Omental fat pad (tissue), 4 donors: ENCODE measurements around the gene EDNRB. TPM values are rescaled to one million over a fixed set of nuclear protein-coding genes. Genes with fewer than 3 reads are reported as not detected.

ENCODE experiments used
- ATAC-seq: fragments of 150-250 bp; one replicate; pipeline ENCODE4 v1.9.1; 2016; ENCODE audit warnings: mild to moderate bottlenecking, moderate library complexity; ENCODE audit not compliant: low FRiP score
- DNase-seq: peaks from one replicate; pipeline ENCODE4 v3.0.0-alpha.2; 2019; ENCODE audit warnings: low spot score
- total RNA-seq, 4 donors: library from RNA; depleted of rRNA; stranded (reverse); fragments of >200 nt; gene quantifications; one replicate each; pipeline ENCODE4 v1.1.0, GENCODE V29; 2016
- TF ChIP-seq, protein P1 (sequence below), 3 donors: fragments of 450-650 bp; IDR thresholded peaks; one replicate each; pipeline ENCODE4 v1.5.1; 2016 to 2017; ENCODE audit warnings: antibody characterized with exemption in 3 of 3, mild to moderate bottlenecking in 3 of 3, moderate library complexity in 2 of 3

Gene EDNRB
- total RNA-seq, 4 donors from 2014 or later = 90.2 to 235 (median 184) TPM

DNA sequence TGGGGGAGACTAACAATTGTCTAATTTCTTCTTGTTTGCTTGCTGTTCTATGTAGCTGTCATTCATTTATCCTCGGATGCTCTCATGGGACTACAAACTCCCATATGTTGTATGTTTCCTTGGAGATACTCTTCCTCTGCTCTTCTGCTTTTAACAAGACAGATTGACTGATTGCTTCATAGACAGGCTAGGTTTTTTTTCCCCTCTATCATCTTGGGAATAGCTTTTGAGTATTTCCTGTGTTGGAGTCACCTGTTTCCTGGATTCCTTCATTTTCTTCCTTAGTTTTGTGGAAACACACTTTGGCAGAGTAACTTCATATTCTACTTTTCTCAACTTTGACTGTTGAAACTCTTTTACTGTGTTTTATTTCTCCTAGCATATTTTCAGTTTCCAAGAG is 27.6 kb downstream of the EDNRB start:
- DNase-seq (no peak), ATAC-seq (no peak)
- TF ChIP-seq, protein P1, sequence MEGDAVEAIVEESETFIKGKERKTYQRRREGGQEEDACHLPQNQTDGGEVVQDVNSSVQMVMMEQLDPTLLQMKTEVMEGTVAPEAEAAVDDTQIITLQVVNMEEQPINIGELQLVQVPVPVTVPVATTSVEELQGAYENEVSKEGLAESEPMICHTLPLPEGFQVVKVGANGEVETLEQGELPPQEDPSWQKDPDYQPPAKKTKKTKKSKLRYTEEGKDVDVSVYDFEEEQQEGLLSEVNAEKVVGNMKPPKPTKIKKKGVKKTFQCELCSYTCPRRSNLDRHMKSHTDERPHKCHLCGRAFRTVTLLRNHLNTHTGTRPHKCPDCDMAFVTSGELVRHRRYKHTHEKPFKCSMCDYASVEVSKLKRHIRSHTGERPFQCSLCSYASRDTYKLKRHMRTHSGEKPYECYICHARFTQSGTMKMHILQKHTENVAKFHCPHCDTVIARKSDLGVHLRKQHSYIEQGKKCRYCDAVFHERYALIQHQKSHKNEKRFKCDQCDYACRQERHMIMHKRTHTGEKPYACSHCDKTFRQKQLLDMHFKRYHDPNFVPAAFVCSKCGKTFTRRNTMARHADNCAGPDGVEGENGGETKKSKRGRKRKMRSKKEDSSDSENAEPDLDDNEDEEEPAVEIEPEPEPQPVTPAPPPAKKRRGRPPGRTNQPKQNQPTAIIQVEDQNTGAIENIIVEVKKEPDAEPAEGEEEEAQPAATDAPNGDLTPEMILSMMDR (IDR thresholded peaks at IDR 0.05) = no peak

DNA sequence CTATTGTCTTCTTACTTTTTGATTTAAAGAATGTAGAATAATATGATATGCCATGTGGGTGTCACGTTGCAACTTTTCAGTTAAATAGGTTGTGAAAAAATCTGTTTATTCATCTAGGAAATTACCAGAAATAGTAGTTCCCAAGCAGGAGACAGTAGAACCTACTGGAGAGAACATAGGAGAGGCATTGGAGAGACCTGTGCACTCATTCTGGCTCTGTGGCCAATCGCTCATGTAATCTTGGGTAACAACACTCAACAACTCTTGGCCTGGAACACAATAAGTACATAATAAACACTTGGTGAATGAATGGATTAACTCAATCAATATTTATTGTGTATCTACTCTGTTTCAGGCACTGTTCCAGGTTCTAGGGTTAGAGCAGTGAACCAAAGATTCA is 35.3 kb downstream of the EDNRB start:
- DNase-seq = no peak
- TF ChIP-seq, protein P1 (IDR thresholded peaks at IDR 0.05) = no peak
- ATAC-seq = no peak

DNA sequence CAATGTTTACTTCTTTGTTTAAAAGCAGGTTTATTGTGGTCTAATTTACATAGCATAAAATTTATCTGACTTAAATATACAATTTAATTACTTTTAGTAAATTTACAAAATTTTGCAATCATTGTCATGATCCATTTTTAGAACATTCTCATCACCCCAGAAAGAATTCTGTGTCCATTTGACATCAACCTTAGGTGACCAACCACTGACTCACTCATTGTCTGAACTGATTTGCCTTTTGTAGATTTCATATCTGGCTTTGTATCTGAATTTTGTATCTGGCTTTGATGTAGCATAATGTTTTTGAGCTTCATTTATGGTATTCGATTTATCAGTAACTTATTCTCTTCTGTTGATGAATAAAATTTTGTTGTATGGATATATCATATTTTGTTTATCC is 40.4 kb downstream of the EDNRB start:
- TF ChIP-seq, protein P1 (IDR thresholded peaks at IDR 0.05) = no peak
- ATAC-seq (no peak), DNase-seq (no peak)

DNA sequence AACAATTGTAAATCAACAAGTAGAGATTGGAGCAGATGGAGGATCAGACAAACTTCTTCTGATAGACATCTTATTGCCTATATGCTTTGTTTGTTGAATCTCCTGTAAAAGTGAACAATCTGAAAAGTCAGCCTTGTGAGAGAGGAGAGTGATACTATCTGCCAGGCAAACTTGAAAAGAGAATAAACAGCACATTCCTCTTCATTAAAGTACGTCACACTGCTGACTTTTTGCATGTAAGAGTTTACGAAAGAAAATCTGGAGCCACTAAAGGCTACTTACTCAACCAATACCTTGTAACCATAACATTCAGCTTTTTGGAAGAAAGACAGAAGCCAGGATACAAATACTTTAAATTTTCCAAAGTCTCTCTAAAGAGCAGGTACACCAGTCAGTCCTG is 42.5 kb downstream of the EDNRB start:
- DNase-seq (no peak), ATAC-seq (no peak)
- TF ChIP-seq, protein P1 (IDR thresholded peaks at IDR 0.05) = no peak

DNA sequence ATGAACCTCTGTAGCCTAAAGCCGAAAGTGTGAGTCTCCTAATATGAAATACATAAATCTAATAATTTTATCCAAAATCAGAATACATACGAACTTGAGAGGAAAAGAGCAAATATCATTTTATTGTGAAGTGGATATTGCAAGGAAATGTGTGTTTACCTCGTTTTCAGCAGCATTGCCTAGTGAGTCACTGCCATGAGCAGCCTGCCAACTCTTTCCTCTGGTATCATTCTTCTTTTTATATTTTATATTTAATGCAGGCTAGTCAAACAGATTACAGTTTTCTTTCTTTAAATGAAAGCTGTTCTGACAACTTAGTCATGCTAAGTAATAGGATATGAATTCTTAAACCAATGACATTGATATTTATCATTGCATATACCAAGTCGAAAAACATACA is 44.2 kb downstream of the EDNRB start:
- ATAC-seq (no peak), DNase-seq (no peak)
- TF ChIP-seq, protein P1 (IDR thresholded peaks at IDR 0.05) = no peak

DNA sequence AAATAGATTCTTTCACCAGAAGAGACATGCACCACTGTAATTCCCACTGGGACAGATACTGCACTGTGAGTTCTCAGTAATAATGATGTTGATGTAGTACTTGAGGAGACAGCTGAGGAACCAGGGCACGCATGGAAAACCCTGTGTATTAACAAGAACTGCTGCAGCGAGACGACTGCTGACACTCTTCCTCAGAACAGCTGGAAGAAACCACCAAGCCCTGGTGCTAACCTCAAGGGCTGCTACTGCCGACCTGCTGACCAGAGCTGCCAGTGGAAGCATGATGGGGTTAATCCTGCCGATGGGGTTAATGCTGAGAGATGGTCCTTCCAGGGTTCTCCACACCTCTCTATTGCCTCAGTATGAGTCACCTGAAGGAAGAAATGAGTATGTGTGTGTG is 45.6 kb downstream of the EDNRB start:
- TF ChIP-seq, protein P1 (IDR thresholded peaks at IDR 0.05) = no peak
- no peak for ATAC-seq
- DNase-seq = no peak

DNA sequence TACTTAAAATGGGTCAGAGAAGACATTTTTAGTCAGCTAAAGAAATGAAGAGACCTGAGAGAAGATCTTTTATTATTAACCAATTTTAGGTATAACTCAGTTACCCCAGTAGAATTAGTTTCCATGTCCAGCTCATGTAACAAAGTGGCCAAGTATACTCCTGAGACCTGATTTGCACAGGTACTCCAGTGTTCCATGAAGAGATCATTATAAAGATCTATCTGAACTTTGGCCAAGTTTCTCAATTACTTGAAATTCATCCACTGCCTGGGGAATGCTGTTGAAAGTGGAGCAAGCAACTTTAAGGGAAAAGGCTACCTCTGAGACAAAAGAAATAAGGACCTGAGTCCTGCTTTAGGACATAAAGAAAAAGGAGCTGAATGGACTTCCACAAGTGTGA is 47.0 kb downstream of the EDNRB start:
- no peak for ATAC-seq
- no peak for DNase-seq
- TF ChIP-seq, protein P1 (IDR thresholded peaks at IDR 0.05) = no peak
